Lower lobe of right lung (tissue), 2 donors: Measurements from ENCODE around the gene RMP24.

Experiments
- ATAC-seq, 2 donors: fragments of 200-7000 bp; cut with Tn5 transposase; one replicate each; pipeline ENCODE4 v1.9.1; 2020 to 2022; ENCODE audit warnings: mild to moderate bottlenecking in 2 of 2, moderate library complexity in 2 of 2
- DNase-seq: peaks from one replicate; pipeline ENCODE4 v3.0.0-alpha.2; 2020
- H3K27ac ChIP-seq: fragments of 200-600 bp; one replicate; pipeline ENCODE4 v1.8.0; 2022
- H3K27me3 ChIP-seq: fragments of 200-600 bp; one replicate; pipeline ENCODE4 v1.8.0; 2022; ENCODE audit warnings: low read depth
- H3K36me3 ChIP-seq: fragments of 200-600 bp; one replicate; pipeline ENCODE4 v1.8.0; 2022; ENCODE audit warnings: mild to moderate bottlenecking
- H3K4me1 ChIP-seq: fragments of 200-600 bp; one replicate; pipeline ENCODE4 v1.8.0; 2022
- H3K4me3 ChIP-seq: fragments of 200-600 bp; one replicate; pipeline ENCODE4 v1.8.0; 2022; ENCODE audit warnings: mild to moderate bottlenecking
- H3K9me3 ChIP-seq: fragments of 200-600 bp; one replicate; pipeline ENCODE4 v1.8.0; 2022
- intact Hi-C: fragments of 100-400 bp; cut with DNase I; formaldehyde crosslinking; loops from one replicate; pipeline ENCODE4 v1.11.0; 2022
- TF ChIP-seq, protein P1 (sequence below): fragments of 200-600 bp; IDR thresholded peaks from one replicate; pipeline ENCODE4 v1.8.0; 2022; ENCODE audit warnings: antibody characterized with exemption, mild to moderate bottlenecking
- donor health status: DM: no; HTN: yes; CAD: no; lungs with severe emphysema.

RMP24 gene

DNA sequence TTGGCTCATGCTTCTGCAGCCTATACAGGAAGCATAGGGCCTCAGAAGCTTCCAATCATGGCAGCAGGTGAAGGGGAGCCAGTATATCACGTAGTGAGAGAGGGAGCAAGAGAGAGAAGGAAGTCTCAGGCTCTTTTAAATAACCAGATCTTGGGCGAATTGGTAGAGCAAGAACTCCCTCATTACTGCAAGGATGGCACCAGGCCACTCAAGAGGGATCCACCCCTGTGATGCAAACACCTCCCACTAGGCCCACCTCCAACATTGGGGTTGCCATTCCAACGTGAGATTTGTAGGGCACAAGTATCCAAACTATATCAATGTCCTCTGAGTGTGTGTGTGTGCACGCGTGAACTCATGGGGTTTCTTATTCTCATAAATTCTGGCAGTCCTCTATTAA is 37.6 kb upstream of the RMP24 start:
- H3K27me3 ChIP-seq = no peaks in the 10 kb centered on the region
- H3K27ac ChIP-seq = no peak overlapping the region
- TF ChIP-seq, protein P1, sequence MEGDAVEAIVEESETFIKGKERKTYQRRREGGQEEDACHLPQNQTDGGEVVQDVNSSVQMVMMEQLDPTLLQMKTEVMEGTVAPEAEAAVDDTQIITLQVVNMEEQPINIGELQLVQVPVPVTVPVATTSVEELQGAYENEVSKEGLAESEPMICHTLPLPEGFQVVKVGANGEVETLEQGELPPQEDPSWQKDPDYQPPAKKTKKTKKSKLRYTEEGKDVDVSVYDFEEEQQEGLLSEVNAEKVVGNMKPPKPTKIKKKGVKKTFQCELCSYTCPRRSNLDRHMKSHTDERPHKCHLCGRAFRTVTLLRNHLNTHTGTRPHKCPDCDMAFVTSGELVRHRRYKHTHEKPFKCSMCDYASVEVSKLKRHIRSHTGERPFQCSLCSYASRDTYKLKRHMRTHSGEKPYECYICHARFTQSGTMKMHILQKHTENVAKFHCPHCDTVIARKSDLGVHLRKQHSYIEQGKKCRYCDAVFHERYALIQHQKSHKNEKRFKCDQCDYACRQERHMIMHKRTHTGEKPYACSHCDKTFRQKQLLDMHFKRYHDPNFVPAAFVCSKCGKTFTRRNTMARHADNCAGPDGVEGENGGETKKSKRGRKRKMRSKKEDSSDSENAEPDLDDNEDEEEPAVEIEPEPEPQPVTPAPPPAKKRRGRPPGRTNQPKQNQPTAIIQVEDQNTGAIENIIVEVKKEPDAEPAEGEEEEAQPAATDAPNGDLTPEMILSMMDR = no peak
- intact Hi-C loops = no loop called here
- no peaks in the 10 kb centered on the region for H3K36me3 ChIP-seq
- H3K4me1 ChIP-seq = no peaks in the 10 kb centered on the region
- ATAC-seq (no peak), DNase-seq (no peak)
- peaks cover 4% of the 10 kb centered on the region for H3K9me3 ChIP-seq
- no peak overlapping the region for H3K4me3 ChIP-seq

DNA sequence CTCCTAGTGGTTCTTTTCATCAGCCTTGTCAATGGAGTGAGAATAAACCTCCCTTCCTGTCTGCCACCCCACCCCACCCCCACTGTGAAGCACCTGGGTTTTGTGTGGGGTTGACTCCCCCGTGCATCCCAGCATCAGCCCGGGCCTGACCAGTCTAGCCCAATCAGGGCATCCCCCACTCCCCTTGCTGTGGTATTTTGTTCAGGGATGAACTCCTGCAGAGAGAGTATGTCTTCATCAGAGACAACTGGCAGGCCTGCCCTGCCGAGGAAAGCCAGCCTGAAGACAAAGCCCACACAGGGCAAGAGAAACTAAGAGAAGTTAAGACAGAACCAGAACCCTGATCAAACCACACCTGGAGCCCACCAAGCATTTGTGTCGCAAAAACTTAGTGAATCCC is 36.7 kb upstream of the RMP24 start:
- intact Hi-C loops = no loop called here
- TF ChIP-seq, protein P1 = no peak
- no peak for ATAC-seq
- Histone ChIP-seq H3K27ac (no peak overlapping the region), H3K9me3 (no peaks in the 10 kb centered on the region), H3K4me3 (no peak overlapping the region), H3K27me3 (no peaks in the 10 kb centered on the region), H3K4me1 (no peaks in the 10 kb centered on the region), H3K36me3 (no peaks in the 10 kb centered on the region)
- no peak for DNase-seq

DNA sequence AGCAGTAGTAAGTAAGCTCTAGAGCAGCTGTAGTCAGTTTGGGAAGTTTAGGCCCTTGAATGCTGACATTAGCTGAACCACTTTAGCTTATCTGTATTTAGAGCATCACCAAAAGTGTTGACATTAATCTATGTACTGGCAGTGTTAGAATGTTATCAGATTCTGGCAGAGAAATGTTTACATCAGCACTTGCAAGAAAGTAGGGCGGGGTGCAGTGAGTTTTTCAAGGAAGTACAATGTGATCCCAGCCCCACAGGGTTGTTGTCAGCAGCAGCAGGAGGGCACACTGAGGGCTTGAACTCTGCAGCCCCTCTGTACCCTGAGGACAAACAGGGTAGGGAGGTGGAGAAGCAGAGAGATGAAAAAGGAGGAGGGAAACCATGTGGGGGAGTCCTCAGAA is 35.5 kb upstream of the RMP24 start:
- Histone ChIP-seq H3K36me3 (no peaks in the 10 kb centered on the region), H3K27me3 (no peaks in the 10 kb centered on the region), H3K4me1 (no peaks in the 10 kb centered on the region), H3K9me3 (no peaks in the 10 kb centered on the region), H3K27ac (no peak overlapping the region), H3K4me3 (no peak overlapping the region)
- peak in 1 of 2 donors; percentile 16 for ATAC-seq
- DNase-seq = no peak
- intact Hi-C loops = no loop called here
- TF ChIP-seq, protein P1 = no peak

DNA sequence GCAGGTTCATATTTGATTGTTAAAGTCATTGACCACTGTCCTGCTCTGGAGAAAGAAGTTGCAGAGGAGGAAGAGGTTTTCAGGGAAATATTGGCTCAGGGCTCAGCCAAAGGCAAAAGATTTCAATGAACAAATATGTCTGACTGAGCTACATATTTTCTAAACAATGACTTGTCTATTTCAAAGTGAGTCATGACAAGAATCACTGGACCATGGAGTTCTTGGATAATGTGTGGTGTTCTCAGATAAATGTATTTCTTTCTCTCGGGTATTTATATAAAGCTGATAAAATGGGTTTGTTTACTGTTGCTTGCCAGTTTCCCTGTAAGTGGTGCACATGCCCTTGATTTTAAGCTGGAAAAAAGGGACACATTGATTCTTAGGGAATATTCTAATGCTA is 34.3 kb upstream of the RMP24 start:
- intact Hi-C loops = no loop called here
- DNase-seq (no peak), ATAC-seq (no peak)
- Histone ChIP-seq H3K4me1 (no peaks in the 10 kb centered on the region), H3K36me3 (no peaks in the 10 kb centered on the region), H3K27ac (no peak overlapping the region), H3K27me3 (no peaks in the 10 kb centered on the region), H3K9me3 (no peaks in the 10 kb centered on the region), H3K4me3 (no peak overlapping the region)
- TF ChIP-seq, protein P1 = no peak

DNA sequence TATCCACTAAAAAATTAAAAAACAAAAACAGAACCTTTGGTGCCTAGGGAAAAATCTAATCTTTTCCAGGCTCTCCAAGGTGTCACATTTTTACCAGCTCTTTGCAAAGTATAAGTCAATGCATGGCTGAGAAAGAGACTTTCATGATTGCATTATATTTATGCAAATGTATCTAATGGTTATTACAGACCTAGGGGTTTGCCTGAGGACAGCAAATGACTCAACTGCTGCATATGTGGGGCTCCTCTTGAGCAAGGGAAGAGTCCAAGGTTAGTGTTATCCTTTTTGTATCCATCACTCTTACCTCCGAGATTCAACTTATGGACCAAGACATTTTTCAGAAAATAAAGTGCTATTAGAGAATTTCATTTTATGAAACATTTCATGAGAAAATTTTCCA is 33.9 kb upstream of the RMP24 start:
- no peaks in the 10 kb centered on the region for H3K27me3 ChIP-seq
- no peaks in the 10 kb centered on the region for H3K9me3 ChIP-seq
- DNase-seq (no peak), ATAC-seq (no peak)
- TF ChIP-seq, protein P1 = no peak
- H3K27ac ChIP-seq = no peak overlapping the region
- H3K4me1 ChIP-seq = no peaks in the 10 kb centered on the region
- intact Hi-C loops = no loop called here
- no peaks in the 10 kb centered on the region for H3K36me3 ChIP-seq
- H3K4me3 ChIP-seq = no peak overlapping the region

DNA sequence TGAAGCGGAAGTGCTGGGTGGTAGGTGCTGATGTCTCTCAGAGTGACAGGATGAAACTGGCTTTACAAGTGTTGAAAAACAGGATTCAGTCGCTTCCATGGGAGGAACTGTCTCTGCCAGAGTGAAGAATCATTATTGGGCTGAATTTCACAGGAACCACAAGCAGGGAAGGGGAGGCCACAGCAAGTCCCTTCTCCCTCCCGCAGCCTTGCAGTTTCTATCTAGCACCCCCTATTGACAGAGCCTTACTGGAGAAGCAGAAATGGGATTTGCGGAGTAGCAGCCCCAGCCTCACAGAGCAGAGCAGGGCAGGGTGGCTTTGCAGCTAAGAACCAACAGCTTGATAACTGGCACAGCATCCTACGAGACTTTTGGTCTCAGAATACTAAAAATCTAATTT is 33.3 kb upstream of the RMP24 start:
- H3K36me3 ChIP-seq = no peaks in the 10 kb centered on the region
- H3K27ac ChIP-seq = no peak overlapping the region
- H3K4me1 ChIP-seq = no peaks in the 10 kb centered on the region
- ATAC-seq (no peak), DNase-seq (no peak)
- intact Hi-C loops = no loop called here
- no peaks in the 10 kb centered on the region for H3K27me3 ChIP-seq
- H3K4me3 ChIP-seq = no peak overlapping the region
- H3K9me3 ChIP-seq = no peaks in the 10 kb centered on the region
- TF ChIP-seq, protein P1 = peak; percentile 19
